Measurements from ENCODE around the gene ADCY5.
A peak's percentile ranks its signal among the peaks of the same experiment; 100 is the strongest.

Gene ADCY5

DNA sequence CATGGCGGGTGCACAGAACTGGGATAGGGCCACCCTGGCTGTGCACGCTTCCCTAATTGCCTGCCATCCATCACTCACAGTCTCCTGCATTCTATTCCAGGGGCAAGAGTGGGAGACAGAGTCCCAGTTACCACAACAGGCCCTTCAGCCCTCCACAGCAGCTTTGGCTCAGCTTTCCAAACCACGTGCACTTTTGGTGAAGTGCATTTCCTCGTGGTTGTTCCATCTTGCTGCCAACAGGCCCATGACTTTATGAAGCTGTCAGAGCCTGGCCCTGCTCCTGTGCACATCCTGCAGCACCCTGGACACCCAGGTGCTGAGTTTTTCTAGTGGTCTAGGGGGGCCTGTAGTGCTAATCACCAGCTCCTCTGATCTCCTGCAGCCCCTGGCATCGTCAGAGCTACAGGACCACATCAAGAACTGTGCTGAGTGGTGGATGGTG is 110.2 kb downstream of the ADCY5 start:
- DNase-seq = no peak

- DNase-seq = peak; percentile 76
These were observed 110.8 kb downstream of the ADCY5 start for GRCh38 chr3:123337948-123338619.

GRCh38 chr3:123337226-123337625 is 111.7 kb downstream of the ADCY5 start:
- no peak for DNase-seq

- DNase-seq = no peak
These were observed 112.4 kb downstream of the ADCY5 start for GRCh38 chr3:123336441-123336851.

DNA sequence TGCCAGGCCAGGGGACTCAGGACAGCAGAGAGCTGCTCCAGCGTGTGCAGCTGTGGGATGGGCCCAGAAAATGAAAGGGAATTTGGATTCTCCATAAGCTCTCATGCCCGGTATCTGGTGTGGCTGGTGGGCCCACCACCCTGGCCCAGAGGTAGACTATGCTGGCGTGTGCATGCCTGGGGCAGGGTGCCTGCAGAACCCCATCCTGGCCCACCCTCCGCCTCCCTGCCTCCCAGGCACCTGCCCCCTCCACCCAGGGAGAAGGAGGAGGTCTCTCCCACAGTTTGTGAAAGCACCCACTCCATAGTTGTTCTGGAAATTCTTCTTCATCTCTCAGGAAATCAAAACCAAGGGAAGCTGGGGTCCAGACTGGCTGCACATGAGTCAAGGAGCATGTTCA is 112.9 kb downstream of the ADCY5 start:
- no peak for DNase-seq

- no peak for DNase-seq
These were observed 113.8 kb downstream of the ADCY5 start for GRCh38 chr3:123335007-123335670.

- DNase-seq = no peak
These were observed 114.8 kb downstream of the ADCY5 start for GRCh38 chr3:123334056-123334455.

GRCh38 chr3:123333401-123333800 is 115.5 kb downstream of the ADCY5 start:
- no peak for DNase-seq

GRCh38 chr3:123332124-123332641 is 116.7 kb downstream of the ADCY5 start:
- no peak for DNase-seq

GRCh38 chr3:123331651-123332050 is 117.2 kb downstream of the ADCY5 start:
- no peak for DNase-seq

DNA sequence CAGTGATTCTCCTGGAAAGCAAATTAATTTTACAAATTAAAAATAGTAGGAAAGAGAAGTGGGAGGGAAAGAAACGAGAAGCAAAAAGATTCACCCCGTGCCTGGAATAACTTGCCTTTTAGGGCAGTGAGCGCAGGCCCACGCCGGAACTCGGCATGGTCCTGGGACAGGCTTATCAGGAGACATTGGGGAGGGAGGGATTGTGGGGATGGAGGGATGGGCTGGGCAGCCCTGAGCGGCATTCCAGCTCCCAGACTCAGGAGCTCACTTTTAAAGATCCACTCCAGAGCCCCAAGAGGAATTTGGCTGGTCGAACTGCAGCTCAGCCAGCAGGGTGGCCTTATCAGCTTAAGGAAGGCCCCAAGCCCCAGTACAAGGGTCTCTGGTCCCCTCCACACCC is 117.9 kb downstream of the ADCY5 start:
- DNase-seq = no peak

- DNase-seq = no peak
These were observed 118.4 kb downstream of the ADCY5 start for GRCh38 chr3:123330441-123330991.

DNA sequence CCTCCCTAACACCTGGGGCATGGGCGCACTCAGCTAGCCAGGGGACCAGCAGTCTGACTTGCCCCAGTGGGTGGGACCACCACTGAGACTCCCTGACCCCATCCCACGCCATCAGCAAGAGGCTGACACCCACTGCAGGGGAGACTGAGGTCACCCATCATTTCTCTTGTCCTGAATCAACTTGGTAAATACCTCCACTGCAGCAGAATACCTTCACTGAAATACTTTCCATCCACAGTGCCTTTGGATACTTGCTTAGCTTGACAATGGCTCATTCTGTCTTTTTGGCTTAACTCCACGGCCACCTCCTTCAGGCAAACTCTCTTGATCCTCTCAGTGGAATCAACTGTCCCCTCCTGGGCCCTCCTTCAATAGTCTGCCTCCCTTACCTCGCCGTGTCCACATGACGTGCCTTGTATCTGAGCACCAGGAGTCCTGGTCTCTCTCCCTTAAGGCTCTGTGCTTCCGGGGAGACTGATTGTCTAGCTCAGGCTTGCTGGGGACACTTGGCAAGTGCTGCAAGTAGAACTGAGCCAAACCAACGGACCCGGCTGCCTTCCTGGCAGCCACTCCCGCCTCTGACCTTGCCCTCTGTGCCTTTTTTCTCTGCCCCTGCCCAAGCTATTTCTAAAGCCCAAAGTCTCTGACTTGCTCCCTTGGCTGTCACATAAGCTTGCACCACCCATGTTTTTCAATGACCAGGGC is 119.1 kb downstream of the ADCY5 start:
- no peak for DNase-seq

DNA sequence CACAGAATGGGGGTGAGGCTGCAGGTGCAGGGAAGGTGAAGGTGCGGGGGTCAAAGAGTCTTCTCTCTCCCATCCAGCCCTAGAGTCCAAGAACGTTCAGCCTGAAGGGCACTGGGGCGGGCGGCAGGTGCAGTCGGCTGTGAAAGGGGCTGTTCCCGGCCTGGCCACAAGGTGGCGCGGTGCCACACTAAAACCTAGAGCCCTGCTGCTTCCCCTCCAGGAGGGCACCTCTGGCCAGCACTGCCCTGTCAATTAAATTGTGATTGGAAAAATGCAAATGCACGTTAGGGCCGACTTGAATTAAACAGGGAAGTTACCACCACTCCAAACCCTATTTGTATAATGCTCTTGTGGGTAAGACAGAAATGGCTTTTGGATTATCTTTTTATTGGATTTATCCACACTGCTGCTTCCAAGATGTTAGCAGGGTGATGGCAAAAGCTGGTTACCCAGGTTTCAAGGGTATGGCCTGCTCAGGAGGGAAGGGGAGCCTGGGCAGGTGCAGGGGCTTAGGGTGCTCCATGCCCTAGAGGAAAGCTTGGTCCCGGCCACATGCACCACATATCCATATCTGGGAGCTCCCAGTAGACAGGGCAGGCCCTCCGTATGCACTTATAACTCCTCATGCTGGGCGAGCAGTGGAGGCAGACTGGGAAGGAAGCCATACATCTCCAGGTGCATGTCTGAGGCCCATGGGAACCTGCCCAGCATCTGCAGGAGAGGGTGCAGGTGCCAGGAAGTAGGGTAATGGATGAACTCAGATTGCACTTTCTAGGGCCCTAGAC is 119.8 kb downstream of the ADCY5 start:
- DNase-seq = peak; percentile 18

DNA sequence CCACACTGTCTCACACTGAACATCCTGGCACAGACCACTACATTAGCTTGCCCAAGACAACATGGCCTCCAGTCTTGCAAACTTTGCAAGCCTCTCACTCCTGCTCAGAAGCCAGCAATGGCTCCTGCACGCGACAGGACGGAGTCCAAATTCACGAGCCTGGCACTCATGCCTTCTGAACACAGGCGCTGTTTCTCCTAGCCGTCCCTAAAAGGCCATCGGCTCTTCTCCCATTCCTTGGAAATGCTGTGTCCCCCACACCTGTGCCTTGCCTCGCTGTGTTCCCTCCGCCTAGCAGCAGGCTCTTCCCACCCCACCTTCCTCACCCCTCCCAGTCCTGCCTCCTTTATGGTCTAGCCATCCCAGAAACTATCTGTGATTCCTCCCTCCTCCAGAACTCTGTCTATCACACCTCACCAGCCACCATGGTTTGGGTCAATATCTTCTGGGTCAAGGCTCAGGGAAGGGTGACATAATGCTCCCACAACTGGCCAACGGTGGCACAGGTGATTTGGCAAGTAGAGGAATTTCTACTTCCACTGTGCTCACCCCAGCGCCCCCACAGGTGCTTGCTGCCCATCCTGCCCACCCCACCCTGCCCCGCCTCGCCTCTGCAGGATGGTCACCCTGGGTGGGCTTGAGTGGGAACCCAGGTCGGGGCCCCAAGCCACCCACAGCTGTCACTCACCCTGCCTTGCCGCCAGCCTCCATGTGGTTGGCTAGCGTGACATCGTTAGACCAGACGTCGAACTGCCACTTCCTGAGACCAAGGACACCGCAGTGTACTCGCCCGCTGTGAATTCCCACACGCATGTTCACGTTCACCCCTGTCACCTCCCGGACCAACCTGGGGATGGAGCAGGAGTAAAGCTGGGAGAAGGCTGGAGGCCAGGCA is 120.7 kb downstream of the ADCY5 start:
- no peak for DNase-seq

DNA sequence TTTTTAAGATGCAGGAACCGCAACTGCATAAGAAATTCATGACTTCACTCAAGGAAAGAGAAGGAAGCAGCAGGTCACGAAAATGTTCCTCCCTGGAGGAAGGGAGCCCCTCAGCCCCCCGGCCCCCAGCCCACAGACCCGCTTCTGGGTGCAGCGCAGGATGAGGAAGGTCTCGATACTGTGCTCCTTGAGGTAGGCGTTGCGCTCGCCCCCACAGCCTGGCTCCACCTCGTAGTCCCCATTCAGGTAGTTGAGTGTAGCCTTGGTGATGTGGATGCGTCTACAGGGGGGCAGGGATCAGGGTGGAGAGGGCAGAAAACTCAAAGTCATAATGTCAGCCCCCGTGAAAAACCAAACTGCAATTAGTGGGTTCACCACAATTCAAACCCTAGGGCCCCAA is 121.4 kb downstream of the ADCY5 start:
- no peak for DNase-seq

- no peak for DNase-seq
These were observed 122.4 kb downstream of the ADCY5 start for GRCh38 chr3:123326531-123326930.

DNA sequence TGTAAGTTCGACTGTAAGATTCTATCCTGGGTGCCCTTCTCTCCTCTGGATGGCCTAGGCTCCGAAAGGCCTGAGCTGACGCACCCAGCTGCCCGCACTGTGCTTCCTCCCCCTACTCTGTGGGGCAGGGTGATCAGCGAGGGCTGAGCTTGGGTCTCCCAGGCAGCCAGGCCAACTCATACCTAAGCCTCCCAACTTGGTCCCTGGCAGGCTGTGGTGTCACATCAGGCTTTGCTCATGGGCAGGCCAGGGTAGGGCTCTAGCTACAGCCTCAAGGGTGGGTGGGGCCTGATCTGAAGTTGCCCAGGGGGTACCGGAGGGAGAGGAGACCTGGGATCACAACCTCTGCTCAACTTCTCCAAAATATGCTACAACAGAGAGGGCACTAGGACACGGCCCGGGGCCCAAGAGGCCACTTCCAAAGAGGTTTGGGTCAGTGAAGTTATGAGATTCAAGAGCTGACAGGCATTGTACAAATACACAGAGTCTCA is 123.1 kb downstream of the ADCY5 start:
- DNase-seq = no peak

DNA sequence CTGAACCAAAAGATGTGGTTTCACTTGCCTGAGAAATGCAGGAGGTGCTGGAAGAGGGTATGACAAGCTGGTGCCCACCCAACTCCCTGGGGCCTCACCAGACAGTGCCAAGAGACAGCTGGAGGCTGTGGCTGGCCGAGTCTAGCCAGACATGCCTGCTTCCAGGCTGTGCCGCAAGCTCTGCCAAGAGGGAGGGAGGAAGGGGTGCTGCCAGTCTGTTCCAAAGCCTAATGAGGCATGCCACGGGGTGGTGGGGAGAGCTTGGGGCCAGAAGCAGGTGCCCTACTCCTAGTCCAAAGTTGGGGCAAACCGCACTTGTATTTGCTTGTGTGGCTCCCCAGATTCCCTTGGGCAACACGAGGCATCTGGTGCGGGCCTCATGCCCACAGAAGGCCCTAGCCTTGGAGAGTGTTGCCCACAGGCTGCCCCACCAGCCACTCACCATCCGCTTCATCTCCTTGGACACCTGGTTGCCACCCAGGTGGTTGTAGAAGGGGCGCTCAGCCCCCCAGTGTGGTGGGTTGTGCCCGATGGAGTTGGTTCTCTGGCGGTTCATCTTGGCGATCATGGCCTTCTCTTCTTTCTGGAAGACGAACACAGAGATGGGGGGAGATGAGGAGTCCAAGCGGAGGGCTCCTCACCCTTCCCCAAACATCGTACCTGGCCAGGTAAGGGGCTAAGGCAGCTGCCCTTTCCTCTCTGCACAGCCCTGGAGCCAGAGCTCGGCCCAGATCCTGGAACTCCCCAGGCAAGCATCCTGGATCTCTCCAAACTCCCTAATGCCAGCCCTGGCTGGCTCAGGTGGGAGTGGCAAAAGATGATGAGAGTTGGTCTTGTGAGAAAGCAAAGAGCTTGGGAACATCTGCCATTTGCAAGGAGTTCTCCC is 123.8 kb downstream of the ADCY5 start:
- peak; percentile 36 for DNase-seq

GRCh38 chr3:123323781-123324180 is 125.1 kb downstream of the ADCY5 start:
- no peak for DNase-seq

All from NCI-H2171 (cell line).